ENCODE measurements around the gene NCAPG. TPM values are rescaled to one million over a fixed set of nuclear protein-coding genes. Genes with fewer than 3 reads are reported as not detected.

NCAPG gene
- total RNA-seq, 1 donor from 2014 or later = 211 TPM

- no peak for TF ChIP-seq CTCF (IDR thresholded peaks at IDR 0.05)
- TF ChIP-seq EZH2phosphoT487 (IDR thresholded peaks at IDR 0.05) = no peak
- no peak for TF ChIP-seq EZH2 (IDR thresholded peaks at IDR 0.05)
- peaks cover 2% of the 10 kb centered on the region for H3K27me3 Mint-ChIP-seq (ENCODE audit: insufficient read depth, low read depth)
- H3K4me3 Mint-ChIP-seq = no peak overlapping the region
- no peaks in the 10 kb centered on the region for H3K79me2 ChIP-seq (ENCODE audit: low read depth)
- no peaks in the 10 kb centered on the region for H3K9me3 ChIP-seq (ENCODE audit: low read depth)
- H3K36me3 Mint-ChIP-seq = no peaks in the 10 kb centered on the region
- H3K4me1 Mint-ChIP-seq = peaks cover 3% of the 10 kb centered on the region
- H3K27ac ChIP-seq = no peak overlapping the region
- no peak overlapping the region for H3K4me3 ChIP-seq
- no peak for DNase-seq (ENCODE audit: low spot score)
- H3K4me1 ChIP-seq = no peaks in the 10 kb centered on the region
- H2AFZ ChIP-seq (replicated peaks) = no peak overlapping the region
- H3K9ac ChIP-seq = no peak overlapping the region
- no peaks in the 10 kb centered on the region for H3K27me3 ChIP-seq
- H3F3A ChIP-seq (ENCODE audit: low read depth) = no peaks in the 10 kb centered on the region
- H3K27ac Mint-ChIP-seq = no peak overlapping the region
- H4K20me1 ChIP-seq (ENCODE audit: low read depth) = no peaks in the 10 kb centered on the region
- H3K36me3 ChIP-seq = no peaks in the 10 kb centered on the region
- peaks cover 11% of the 10 kb centered on the region for H3K9me3 Mint-ChIP-seq
- no peak overlapping the region for H3K4me2 ChIP-seq
Observed at GRCh38 chr4:17763416-17763815, 47.4 kb upstream of the NCAPG start.

DNA sequence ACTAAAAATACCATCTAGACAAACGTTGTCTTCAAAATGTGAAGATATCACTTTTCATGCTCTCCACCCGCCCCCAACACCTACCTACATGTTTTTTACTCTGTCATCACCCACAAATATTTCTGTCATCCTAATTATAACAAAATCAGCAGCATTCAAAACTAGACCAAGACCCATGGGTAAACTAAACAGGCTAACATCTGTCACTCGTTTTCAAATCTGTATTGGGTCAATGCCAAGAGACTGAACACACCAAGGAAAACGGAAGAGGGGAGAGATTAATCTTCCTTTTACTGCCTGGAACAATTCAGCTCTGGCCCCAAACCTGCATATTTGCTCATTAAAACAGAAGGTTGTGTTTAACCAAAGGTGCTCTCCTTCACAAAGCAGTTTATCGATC, 46.8 kb upstream of the NCAPG start:
- Histone ChIP-seq H3K4me3 (no peak overlapping the region), H3K9ac (no peak overlapping the region), H3K27ac (no peak overlapping the region), H3K4me2 (no peak overlapping the region), H3K4me1 (no peaks in the 10 kb centered on the region), H2AFZ (replicated peaks) (no peak overlapping the region), H3F3A (ENCODE audit: low read depth) (no peaks in the 10 kb centered on the region), H3K79me2 (ENCODE audit: low read depth) (no peaks in the 10 kb centered on the region), H4K20me1 (ENCODE audit: low read depth) (no peaks in the 10 kb centered on the region), H3K9me3 (ENCODE audit: low read depth) (no peaks in the 10 kb centered on the region), H3K27me3 (no peaks in the 10 kb centered on the region), H3K36me3 (no peaks in the 10 kb centered on the region)
- DNase-seq (ENCODE audit: low spot score) = no peak
- Mint-ChIP-seq H3K27ac (no peak overlapping the region), H3K4me3 (no peak overlapping the region), H3K27me3 (ENCODE audit: insufficient read depth, low read depth) (peaks cover 2% of the 10 kb centered on the region), H3K9me3 (peaks cover 12% of the 10 kb centered on the region), H3K36me3 (no peaks in the 10 kb centered on the region), H3K4me1 (peaks cover 3% of the 10 kb centered on the region)
- TF ChIP-seq EZH2 (IDR thresholded peaks at IDR 0.05) = no peak

- Histone ChIP-seq H4K20me1 (ENCODE audit: low read depth) (no peaks in the 10 kb centered on the region), H3K27me3 (no peaks in the 10 kb centered on the region), H3K4me2 (no peak overlapping the region), H3F3A (ENCODE audit: low read depth) (no peaks in the 10 kb centered on the region), H3K9ac (no peak overlapping the region), H3K9me3 (ENCODE audit: low read depth) (no peaks in the 10 kb centered on the region), H3K27ac (no peak overlapping the region), H3K4me3 (no peak overlapping the region), H3K36me3 (no peaks in the 10 kb centered on the region), H3K79me2 (ENCODE audit: low read depth) (no peaks in the 10 kb centered on the region), H3K4me1 (no peaks in the 10 kb centered on the region), H2AFZ (replicated peaks) (no peak overlapping the region)
- H3K27me3 Mint-ChIP-seq (ENCODE audit: insufficient read depth, low read depth) = peaks cover 2% of the 10 kb centered on the region
- no peaks in the 10 kb centered on the region for H3K4me1 Mint-ChIP-seq
- DNase-seq (ENCODE audit: low spot score) = no peak
- H3K9me3 Mint-ChIP-seq = peaks cover 10% of the 10 kb centered on the region
- H3K36me3 Mint-ChIP-seq = no peaks in the 10 kb centered on the region
- no peak overlapping the region for H3K4me3 Mint-ChIP-seq
- TF ChIP-seq EZH2 (IDR thresholded peaks at IDR 0.05) (no peak), EZH2phosphoT487 (IDR thresholded peaks at IDR 0.05) (no peak), CTCF (IDR thresholded peaks at IDR 0.05) (no peak)
- H3K27ac Mint-ChIP-seq = no peak overlapping the region
Observed at GRCh38 chr4:17765514-17766286, 45.1 kb upstream of the NCAPG start.

DNA sequence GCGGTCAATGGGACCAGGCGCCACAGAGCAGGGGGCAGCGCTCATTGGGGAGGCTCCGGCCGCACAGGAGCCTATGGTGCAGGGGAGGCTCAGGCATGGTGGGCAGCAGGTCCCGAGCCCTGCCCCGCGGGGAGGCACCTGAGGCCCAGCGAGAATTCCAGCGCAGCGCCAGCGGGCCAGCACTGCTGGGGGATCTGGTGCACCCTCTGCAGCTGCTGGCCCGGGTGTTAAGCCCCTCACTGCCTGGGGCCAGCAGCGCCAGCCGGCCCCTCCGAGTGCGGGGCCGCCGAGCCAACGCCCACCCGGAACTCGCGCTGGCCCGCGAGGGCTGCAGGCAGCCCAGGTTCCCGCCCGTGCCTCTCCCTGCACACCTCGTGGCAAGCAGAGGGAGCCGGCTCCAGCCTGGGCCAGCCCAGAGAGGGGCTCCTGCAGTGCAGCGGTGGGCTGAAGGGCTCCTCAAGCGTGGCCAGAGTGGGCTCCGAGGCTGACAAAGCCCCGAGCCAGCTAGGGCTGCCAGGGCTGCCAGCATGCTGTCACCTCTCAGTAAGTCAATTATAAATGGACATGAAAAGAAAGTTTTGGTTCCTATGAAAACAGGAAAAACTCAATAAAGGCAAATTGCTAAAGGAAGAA, 43.8 kb upstream of the NCAPG start:
- no peaks in the 10 kb centered on the region for H3K27me3 Mint-ChIP-seq (ENCODE audit: insufficient read depth, low read depth)
- Histone ChIP-seq H3K9ac (no peak overlapping the region), H3K4me1 (no peaks in the 10 kb centered on the region), H3K36me3 (no peaks in the 10 kb centered on the region), H3F3A (ENCODE audit: low read depth) (no peaks in the 10 kb centered on the region), H4K20me1 (ENCODE audit: low read depth) (no peaks in the 10 kb centered on the region), H3K27ac (no peak overlapping the region), H2AFZ (replicated peaks) (no peak overlapping the region), H3K9me3 (ENCODE audit: low read depth) (no peaks in the 10 kb centered on the region), H3K4me2 (no peak overlapping the region), H3K4me3 (no peak overlapping the region), H3K79me2 (ENCODE audit: low read depth) (no peaks in the 10 kb centered on the region), H3K27me3 (no peaks in the 10 kb centered on the region)
- no peak overlapping the region for H3K4me3 Mint-ChIP-seq
- DNase-seq (ENCODE audit: low spot score) = no peak
- TF ChIP-seq EZH2phosphoT487 (IDR thresholded peaks at IDR 0.05) (no peak), EZH2 (IDR thresholded peaks at IDR 0.05) (no peak), CTCF (IDR thresholded peaks at IDR 0.05) (no peak)
- H3K36me3 Mint-ChIP-seq = no peaks in the 10 kb centered on the region
- H3K27ac Mint-ChIP-seq = no peak overlapping the region
- peaks cover 4% of the 10 kb centered on the region for H3K4me1 Mint-ChIP-seq
- peaks cover 10% of the 10 kb centered on the region for H3K9me3 Mint-ChIP-seq

Measured in neural progenitor cell (in vitro differentiated cells).